GM12891 (cell line): ENCODE data around the gene PCBP2.

ENCODE experiments used
- POLR2A ChIP-seq: IDR thresholded peaks from 2 replicates; pipeline ENCODE4 v1.6.1; 2011; ENCODE audit warnings: low read depth, low read length, control low read depth
- POLR2AphosphoS5 ChIP-seq: IDR thresholded peaks from 2 replicates; pipeline ENCODE4 v1.6.1; 2011; ENCODE audit warnings: low read depth, low read length, control low read depth
- POU2F2 ChIP-seq: IDR thresholded peaks from 2 replicates; pipeline ENCODE4 v1.6.1; 2011; ENCODE audit warnings: low read depth, mild to moderate bottlenecking, control low read depth, low read length, moderate library complexity
- TAF1 ChIP-seq: IDR thresholded peaks from 2 replicates; pipeline ENCODE4 v1.6.1; 2011; ENCODE audit warnings: low read depth, low read length, control low read depth

DNA sequence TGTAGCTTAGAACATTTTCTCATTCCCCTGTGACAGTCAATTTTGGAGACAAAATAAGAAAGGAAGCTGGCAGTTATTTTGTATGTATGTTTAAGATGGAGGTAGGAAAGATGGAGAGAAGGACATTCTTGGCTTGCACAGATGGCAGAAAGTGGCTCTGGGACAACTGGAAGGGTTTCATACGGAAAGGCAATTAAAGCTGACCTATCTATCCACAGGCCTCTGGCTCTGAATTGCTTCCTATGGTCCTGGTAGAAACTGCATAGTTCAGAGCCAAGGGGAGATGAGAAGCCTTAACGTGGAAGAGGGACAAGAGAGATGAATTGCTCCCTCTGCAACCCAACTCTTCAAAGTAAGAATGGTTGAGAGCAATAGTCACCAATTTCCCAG is 63.4 kb downstream of the PCBP2 start:
- no peak for TF ChIP-seq POLR2A
- no peak for TF ChIP-seq TAF1
- no peak for TF ChIP-seq POLR2AphosphoS5
- TF ChIP-seq POU2F2: no peak
